Kidney (tissue), 14 donors: Measurements from ENCODE around the gene CFAP221. TPM values are rescaled to one million over a fixed set of nuclear protein-coding genes. Genes with fewer than 3 reads are reported as not detected.

Source experiments
- DNase-seq, 5 donors: peaks; one replicate each; pipeline ENCODE4 v3.0.0-alpha.2; 2013 to 2020
- FAIRE-seq: peaks from 2 replicates; lab custom pipeline; 2012; peaks lifted over from hg19 to GRCh38; lab: Jason Lieb, UNC
- H3K27ac ChIP-seq, 2 donors: one replicate each; pipeline ENCODE4 v1.7.0; 2013; ENCODE audit warnings: low read depth in 2 of 2, low read length in 2 of 2, inconsistent platforms in 1 of 2
- H3K27me3 ChIP-seq: one replicate; pipeline ENCODE4 v1.7.1; 2013; ENCODE audit warnings: low read length, inconsistent platforms; ENCODE audit not compliant: control insufficient read depth, insufficient read depth
- H3K36me3 ChIP-seq, 3 donors: one replicate each; pipeline versions ENCODE4 v1.7.0 to v1.7.1; 2013; ENCODE audit warnings: low read length in 3 of 3, control low read depth in 1 of 3, inconsistent platforms in 1 of 3; ENCODE audit not compliant: insufficient read depth in 3 of 3, control insufficient read depth in 2 of 3
- H3K4me1 ChIP-seq, 3 donors: one replicate each; pipeline versions ENCODE4 v1.7.0 to v1.7.1; 2013; ENCODE audit warnings: low read length in 3 of 3, inconsistent platforms in 1 of 3, low read depth in 1 of 3; ENCODE audit not compliant: control insufficient read depth in 2 of 3, insufficient read depth in 2 of 3
- H3K4me3 ChIP-seq, 3 donors: one replicate each; pipeline versions ENCODE4 v1.7.0 to v1.8.1; 2013; ENCODE audit warnings: low read length in 3 of 3, control low read depth in 1 of 3, inconsistent platforms in 1 of 3
- H3K9ac ChIP-seq, 3 donors: one replicate each; pipeline versions ENCODE4 v1.7.0 to v1.7.1; 2013; ENCODE audit warnings: low read length in 3 of 3, control low read depth in 1 of 3, inconsistent platforms in 1 of 3
- H3K9me3 ChIP-seq, 3 donors: one replicate each; pipeline versions ENCODE4 v1.7.0 to v1.7.1; 2013; ENCODE audit warnings: low read length in 3 of 3, control low read depth in 1 of 3, inconsistent platforms in 1 of 3; ENCODE audit not compliant: control insufficient read depth in 2 of 3, insufficient read depth in 1 of 3
- CTCF ChIP-seq: IDR thresholded peaks from 3 replicates; pipeline ENCODE4 v1.5.1; 2012; ENCODE audit warnings: mild to moderate bottlenecking, moderate library complexity, borderline replicate concordance; ENCODE audit not compliant: insufficient read depth; ENCODE audit errors: extremely low read depth
- intact Hi-C: fragments of 100-400 bp; cut with DNase I; formaldehyde crosslinking; loops from one replicate; pipeline ENCODE4 v1.11.1; 2022
- polyA plus RNA-seq: library from polyadenylated mRNA; stranded (reverse); fragments of 350-450 nt; fragmentation: Illumina TruSeq; extraction: RNeasy Lipid Tissue Mini Kit (QIAGEN cat#74804); gene quantifications from one replicate; pipeline ENCODE4 v1.2.3, GENCODE V29; 2014; ENCODE audit warnings: low read depth, low replicate concordance; ENCODE audit not compliant: insufficient read depth
- total RNA-seq: library from RNA; stranded (reverse); fragmentation: NEBNext Ultra II Directional; extraction: Animal tissue kit (Norgen Biotek cat#: 25700); gene quantifications from one replicate; pipeline ENCODE4 v1.2.1, GENCODE V29; 2021
- donor health status: control.
- donor health status: control.
- donor health status: control.
- donor health status: control.
- donor health status: control.
- donor health status: DM: yes; HTN: yes; CAD: no.
- donor health status: Normal renal cell carcinoma (clear cell type).

The CFAP221 gene
- total and polyA plus RNA-seq, 2 donors from 2014 or later = 15.9 to 58.7 TPM

GRCh38 chr2:119598596-119599263 is 54.5 kb downstream of the CFAP221 start:
- no peaks in the 10 kb centered on the region for H3K36me3 ChIP-seq
- no peak for TF ChIP-seq CTCF
- H3K9ac ChIP-seq = no peak overlapping the region
- H3K27ac ChIP-seq = peak overlapping the region; percentile 33 to 47
- intact Hi-C loops = no loop called here
- peaks cover 0 to 6% (median 0%) of the 10 kb centered on the region in 3 donors for H3K4me1 ChIP-seq
- H3K27me3 ChIP-seq = peaks cover 2% of the 10 kb centered on the region
- peak; percentile 86 for FAIRE-seq
- no peaks in the 10 kb centered on the region for H3K9me3 ChIP-seq
- H3K4me3 ChIP-seq = no peak overlapping the region
- peak in 4 of 5 donors; percentile 66 to 95 (median 88) for DNase-seq

GRCh38 chr2:119599384-119599783 is 55.1 kb downstream of the CFAP221 start:
- peaks cover 2% of the 10 kb centered on the region for H3K27me3 ChIP-seq
- TF ChIP-seq CTCF = no peak
- peak overlapping the region; percentile 19 to 42 for H3K27ac ChIP-seq
- H3K9me3 ChIP-seq = no peaks in the 10 kb centered on the region
- H3K36me3 ChIP-seq = no peaks in the 10 kb centered on the region
- H3K9ac ChIP-seq = no peak overlapping the region
- H3K4me1 ChIP-seq = peaks cover 0 to 6% (median 0%) of the 10 kb centered on the region in 3 donors
- DNase-seq = peak in 1 of 5 donors; percentile 18
- intact Hi-C loops = no loop called here
- H3K4me3 ChIP-seq = no peak overlapping the region
- FAIRE-seq = no peak

GRCh38 chr2:119605096-119605495 is 60.8 kb downstream of the CFAP221 start:
- H3K36me3 ChIP-seq = no peaks in the 10 kb centered on the region
- intact Hi-C loops = no loop called here
- no peaks in the 10 kb centered on the region for H3K9me3 ChIP-seq
- FAIRE-seq (no peak), DNase-seq (no peak)
- H3K4me3 ChIP-seq = no peak overlapping the region
- H3K4me1 ChIP-seq = no peaks in the 10 kb centered on the region
- no peak overlapping the region for H3K27ac ChIP-seq
- peaks cover 2% of the 10 kb centered on the region for H3K27me3 ChIP-seq
- TF ChIP-seq CTCF = no peak
- no peak overlapping the region for H3K9ac ChIP-seq
